RWPE1 (cell line): ENCODE data around the gene MAMDC4.
A peak's percentile ranks its signal among the peaks of the same experiment; 100 is the strongest.
"Not testable (repeated sequence)": the region's sequence is repeated elsewhere in the genome, so short reads cannot be mapped to it uniquely, and the experiment has no call there.

Experiments used
- CTCF ChIA-PET: fragments of 350-600 bp; sonication (Branson Sonifier 250); formaldehyde crosslinking; extraction: SDS; loops from one replicate; lab custom pipeline; 2021; lab: Yijun Ruan, JAX
- POLR2A ChIA-PET: fragments of 400-600 bp; formaldehyde crosslinking; extraction: SDS; loops from one replicate; lab custom pipeline; 2020; ENCODE audit warnings: antibody characterized with exemption; ENCODE audit not compliant: low non-redundant PET; lab: Yijun Ruan, JAX
- DNase-seq: peaks from one replicate; pipeline ENCODE4 v3.0.0; 2012; ENCODE audit warnings: low spot score
- H3K27ac ChIP-seq: fragments of 450-650 bp; 2 replicates; pipeline ENCODE4 v1.5.1; 2017
- CTCF ChIP-seq: fragments of 450-650 bp; conservative IDR thresholded peaks from 2 replicates; pipeline ENCODE4 v1.5.1; 2017; ENCODE audit warnings: low read depth, mild to moderate bottlenecking

The MAMDC4 gene

GRCh38 chr9:136851941-136852663 lies at the start of gene MAMDC4:
TSS of gene MAMDC4 (plus strand) at chr9:136852346. CDS start at chr9:136852417, 71 bp downstream.
- ChIA-PET POLR2A (no interaction called here), CTCF (interaction anchor here (0.7 kb wide), 1 partner anchor 183 kb away, joined by 3 read pairs; no protein-coding TSS in a partner anchor)
- H3K27ac ChIP-seq: peak within 1 kb of the TSS; percentile 98

GRCh38 chr9:136803009-136803550 lies 49.1 kb upstream of the MAMDC4 start:
- CTCF ChIA-PET: not testable (repeated sequence)

More at GRCh38 chr9:136851941-136852663, at the start of gene MAMDC4:
- DNase-seq: no peak
- no peak for TF ChIP-seq CTCF

GRCh38 chr9:136803551-136804508 lies 48.3 kb upstream of the MAMDC4 start:
- no peak for DNase-seq
- H3K27ac ChIP-seq: peak overlapping the region; percentile 91
- no peak for TF ChIP-seq CTCF
- ChIA-PET CTCF (interaction anchor here (0.9 kb wide), 2 partner anchors 13 to 243 kb away, joined by 3 to 4 read pairs; no protein-coding TSS in a partner anchor), POLR2A (interaction anchor here (0.6 kb wide), 1 partner anchor 14 kb away, joined by 3 read pairs; no protein-coding TSS in a partner anchor)

More at GRCh38 chr9:136803009-136803550, 49.1 kb upstream of the MAMDC4 start:
- POLR2A ChIA-PET: interaction anchor here (0.6 kb wide), 1 partner anchor 168 kb away, joined by 3 read pairs; no protein-coding TSS in a partner anchor
- not testable (repeated sequence) for DNase-seq
- H3K27ac ChIP-seq: peak overlapping the region; percentile 91; the same call in 1 of the 2 replicates

GRCh38 chr9:136804509-136805206 lies 47.5 kb upstream of the MAMDC4 start:
- no peak for TF ChIP-seq CTCF
- ChIA-PET CTCF (interaction anchor here (0.9 to 3.4 kb wide), 3 partner anchors 12 to 242 kb away, joined by 3 to 16 read pairs (median 4); partner anchors contain the start of gene TMEM141), POLR2A (interaction anchor here (0.6 kb wide), 1 partner anchor 15 kb away, joined by 3 read pairs; no protein-coding TSS in a partner anchor)
- no peak for DNase-seq
- H3K27ac ChIP-seq: peak overlapping the region; percentile 91

GRCh38 chr9:136805207-136805740 lies 46.9 kb upstream of the MAMDC4 start:
- CTCF ChIA-PET: interaction anchor here (1.4 to 3.4 kb wide), 2 partner anchors 10 to 13 kb away, joined by 5 to 16 read pairs; partner anchors contain the start of gene TMEM141
- H3K27ac ChIP-seq: peak overlapping the region; percentile 91
- POLR2A ChIA-PET: interaction anchor here (0.7 kb wide), 1 partner anchor 27 kb away, joined by 3 read pairs; no protein-coding TSS in a partner anchor
- no peak for DNase-seq
- no peak for TF ChIP-seq CTCF
